GM12892 (cell line): ENCODE results near the gene RHOH.

Source experiments
- POLR2A ChIP-seq: IDR thresholded peaks from 2 replicates; pipeline ENCODE4 v1.6.1; 2011; ENCODE audit warnings: low read depth, low read length, control low read depth
- POLR2AphosphoS5 ChIP-seq: IDR thresholded peaks from 2 replicates; pipeline ENCODE4 v1.6.1; 2011; ENCODE audit warnings: low read depth, low read length, control low read depth
- TAF1 ChIP-seq: IDR thresholded peaks from 2 replicates; pipeline ENCODE4 v1.6.1; 2011; ENCODE audit warnings: low read depth, mild to moderate bottlenecking, control low read depth, low read length, borderline replicate concordance

DNA sequence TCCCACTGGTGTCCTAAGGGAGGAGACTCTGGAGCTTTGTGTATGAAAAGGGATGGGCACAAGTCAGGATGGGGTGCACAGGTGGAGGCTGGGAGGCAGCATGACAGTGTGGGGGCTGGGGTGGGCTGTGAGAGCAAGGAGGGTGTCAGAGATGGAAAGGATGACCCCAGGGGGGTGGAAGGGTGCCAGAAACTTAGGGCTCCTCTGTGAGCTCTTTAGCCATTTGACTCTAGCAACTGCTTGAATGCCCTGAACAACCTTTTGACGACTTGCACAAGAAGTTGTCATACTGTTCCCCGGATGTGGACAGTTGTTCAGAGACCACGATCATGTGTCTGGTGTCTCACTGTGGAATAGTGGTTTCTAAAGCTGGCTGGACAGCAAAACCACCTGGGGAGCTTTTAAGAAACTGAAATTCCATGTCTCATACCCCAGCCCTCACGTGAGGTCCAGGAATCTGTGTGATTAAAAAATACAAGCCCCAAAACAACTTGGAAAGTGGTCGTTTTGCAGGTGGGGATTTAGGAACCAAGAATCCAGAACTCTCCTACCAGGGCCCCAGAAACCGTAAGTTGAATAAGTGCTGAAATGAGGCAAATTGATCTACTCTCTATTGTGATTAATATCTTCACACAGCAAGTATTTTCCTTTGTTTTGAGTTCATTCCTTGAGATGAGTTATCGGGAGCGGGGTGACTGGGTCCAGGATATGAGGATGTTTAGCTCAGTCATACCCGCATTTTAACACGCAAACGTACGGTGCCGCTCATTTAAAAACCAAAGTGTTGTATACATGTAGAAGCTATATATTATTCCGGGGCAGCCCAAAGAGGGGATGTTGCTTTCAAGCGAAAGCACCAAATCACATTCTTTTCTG, 3.4 kb downstream of the RHOH start:
- TF ChIP-seq POLR2A = peak; percentile 88; the same call in 1 of the 2 replicates
- peak; percentile 92 for TF ChIP-seq POLR2AphosphoS5
- peak; percentile 31; the same call in 1 of the 2 replicates for TF ChIP-seq TAF1
